Liver (tissue), 3 donors: ENCODE measurements around the gene AUP1.

Experiments used
- FOXA1 ChIP-seq: IDR thresholded peaks from 2 replicates; pipeline ENCODE4 v1.6.1; 2016; ENCODE audit warnings: antibody characterized with exemption
- JUND ChIP-seq, 2 donors: IDR thresholded peaks; 2 replicates each; pipeline ENCODE4 v1.6.1; 2016; ENCODE audit warnings: antibody characterized with exemption in 2 of 2
- SP1 ChIP-seq: IDR thresholded peaks from 2 replicates; pipeline ENCODE4 v1.6.1; 2018; ENCODE audit warnings: antibody characterized with exemption, mild to moderate bottlenecking
- TF ChIP-seq, protein P1 (sequence below): fragments of 150-350 bp; IDR thresholded peaks from 2 replicates; pipeline ENCODE4 v1.5.1; 2017; ENCODE audit warnings: improper control_type of control experiment, low read depth, low read length; ENCODE audit not compliant: missing input control
- TF ChIP-seq, protein P2 (sequence below): IDR thresholded peaks from 2 replicates; pipeline ENCODE4 v1.6.1; 2016; ENCODE audit warnings: antibody characterized with exemption
- donor health status: healthy.
- donor health status: healthy.

DNA sequence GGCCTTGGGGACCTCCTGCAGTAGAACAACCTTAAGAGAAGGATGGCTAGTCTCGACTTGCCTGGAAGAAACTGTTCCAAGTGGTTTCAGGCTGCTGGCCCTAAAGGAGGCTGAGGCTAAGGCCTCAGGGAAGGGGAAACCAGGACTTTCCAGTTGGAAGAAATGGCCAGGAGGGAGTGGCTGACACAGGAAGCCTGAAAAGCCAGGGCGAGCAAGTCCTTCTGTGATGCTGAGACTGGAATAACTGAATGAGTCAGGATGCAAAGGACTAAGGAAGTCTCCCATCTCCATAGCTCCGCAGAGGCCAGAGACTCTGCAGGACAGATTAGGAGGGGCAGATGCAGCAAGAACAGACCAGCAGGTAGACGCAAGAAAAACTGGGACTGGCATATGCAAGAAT lies 7.6 kb upstream of the AUP1 start:
- TF ChIP-seq, protein P1, sequence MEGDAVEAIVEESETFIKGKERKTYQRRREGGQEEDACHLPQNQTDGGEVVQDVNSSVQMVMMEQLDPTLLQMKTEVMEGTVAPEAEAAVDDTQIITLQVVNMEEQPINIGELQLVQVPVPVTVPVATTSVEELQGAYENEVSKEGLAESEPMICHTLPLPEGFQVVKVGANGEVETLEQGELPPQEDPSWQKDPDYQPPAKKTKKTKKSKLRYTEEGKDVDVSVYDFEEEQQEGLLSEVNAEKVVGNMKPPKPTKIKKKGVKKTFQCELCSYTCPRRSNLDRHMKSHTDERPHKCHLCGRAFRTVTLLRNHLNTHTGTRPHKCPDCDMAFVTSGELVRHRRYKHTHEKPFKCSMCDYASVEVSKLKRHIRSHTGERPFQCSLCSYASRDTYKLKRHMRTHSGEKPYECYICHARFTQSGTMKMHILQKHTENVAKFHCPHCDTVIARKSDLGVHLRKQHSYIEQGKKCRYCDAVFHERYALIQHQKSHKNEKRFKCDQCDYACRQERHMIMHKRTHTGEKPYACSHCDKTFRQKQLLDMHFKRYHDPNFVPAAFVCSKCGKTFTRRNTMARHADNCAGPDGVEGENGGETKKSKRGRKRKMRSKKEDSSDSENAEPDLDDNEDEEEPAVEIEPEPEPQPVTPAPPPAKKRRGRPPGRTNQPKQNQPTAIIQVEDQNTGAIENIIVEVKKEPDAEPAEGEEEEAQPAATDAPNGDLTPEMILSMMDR, result no peak
- no peak for TF ChIP-seq SP1
- TF ChIP-seq, protein P2, sequence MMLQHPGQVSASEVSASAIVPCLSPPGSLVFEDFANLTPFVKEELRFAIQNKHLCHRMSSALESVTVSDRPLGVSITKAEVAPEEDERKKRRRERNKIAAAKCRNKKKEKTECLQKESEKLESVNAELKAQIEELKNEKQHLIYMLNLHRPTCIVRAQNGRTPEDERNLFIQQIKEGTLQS, result no peak
- no peak for TF ChIP-seq FOXA1
- TF ChIP-seq JUND (IDR thresholded peaks at IDR 0.05), result no peak
